ENCODE measurements around the gene ENTPD5.

DNA sequence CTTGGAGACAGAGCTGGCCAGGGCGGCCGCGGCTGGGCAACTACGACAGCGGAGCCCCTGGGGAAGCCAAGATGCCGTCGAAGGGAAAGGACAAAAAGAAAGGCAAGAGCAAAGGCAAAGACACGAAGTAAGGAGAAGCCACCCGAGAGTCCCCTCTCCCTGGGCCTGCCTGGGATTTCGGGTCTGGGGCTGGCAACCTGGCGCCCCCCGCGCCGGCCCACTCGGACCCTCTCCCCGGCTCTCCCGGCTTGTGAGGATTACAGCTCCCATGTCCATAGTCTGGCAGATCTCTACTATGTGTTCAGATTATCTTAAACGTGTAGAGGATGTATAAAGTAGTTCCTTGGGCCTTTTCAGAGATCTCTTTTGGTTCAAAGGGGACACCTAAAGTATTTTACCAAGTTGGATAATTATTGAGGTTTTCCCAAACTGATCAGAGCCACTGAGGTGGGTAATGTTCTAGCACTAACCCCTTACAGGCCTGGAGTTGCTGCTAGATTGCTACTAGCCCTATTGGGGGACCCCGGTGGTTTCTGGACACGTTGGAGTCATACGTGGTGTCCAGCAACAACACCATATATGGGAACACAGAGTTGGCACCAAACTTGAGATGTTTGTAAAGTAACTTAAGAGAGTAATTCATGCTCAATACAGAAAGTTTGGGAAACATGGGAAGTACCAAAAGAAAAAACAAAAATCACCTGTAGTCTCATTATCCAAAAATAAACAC lies 485 bp upstream of the ENTPD5 start:
- TF ChIP-seq, protein P1, sequence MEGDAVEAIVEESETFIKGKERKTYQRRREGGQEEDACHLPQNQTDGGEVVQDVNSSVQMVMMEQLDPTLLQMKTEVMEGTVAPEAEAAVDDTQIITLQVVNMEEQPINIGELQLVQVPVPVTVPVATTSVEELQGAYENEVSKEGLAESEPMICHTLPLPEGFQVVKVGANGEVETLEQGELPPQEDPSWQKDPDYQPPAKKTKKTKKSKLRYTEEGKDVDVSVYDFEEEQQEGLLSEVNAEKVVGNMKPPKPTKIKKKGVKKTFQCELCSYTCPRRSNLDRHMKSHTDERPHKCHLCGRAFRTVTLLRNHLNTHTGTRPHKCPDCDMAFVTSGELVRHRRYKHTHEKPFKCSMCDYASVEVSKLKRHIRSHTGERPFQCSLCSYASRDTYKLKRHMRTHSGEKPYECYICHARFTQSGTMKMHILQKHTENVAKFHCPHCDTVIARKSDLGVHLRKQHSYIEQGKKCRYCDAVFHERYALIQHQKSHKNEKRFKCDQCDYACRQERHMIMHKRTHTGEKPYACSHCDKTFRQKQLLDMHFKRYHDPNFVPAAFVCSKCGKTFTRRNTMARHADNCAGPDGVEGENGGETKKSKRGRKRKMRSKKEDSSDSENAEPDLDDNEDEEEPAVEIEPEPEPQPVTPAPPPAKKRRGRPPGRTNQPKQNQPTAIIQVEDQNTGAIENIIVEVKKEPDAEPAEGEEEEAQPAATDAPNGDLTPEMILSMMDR (IDR thresholded peaks at IDR 0.05) = no peak
- no peak for TF ChIP-seq EZH2 (IDR thresholded peaks at IDR 0.05; ENCODE audit: borderline replicate concordance, insufficient read depth, low read depth, low read length, poor library complexity, severe bottlenecking)

Data from B cell (primary cell).